ENCODE data around the gene COL26A1.
"Not testable (repeated sequence)": the region's sequence is repeated elsewhere in the genome, so short reads cannot be mapped to it uniquely, and the experiment has no call there.

Gene COL26A1

DNA sequence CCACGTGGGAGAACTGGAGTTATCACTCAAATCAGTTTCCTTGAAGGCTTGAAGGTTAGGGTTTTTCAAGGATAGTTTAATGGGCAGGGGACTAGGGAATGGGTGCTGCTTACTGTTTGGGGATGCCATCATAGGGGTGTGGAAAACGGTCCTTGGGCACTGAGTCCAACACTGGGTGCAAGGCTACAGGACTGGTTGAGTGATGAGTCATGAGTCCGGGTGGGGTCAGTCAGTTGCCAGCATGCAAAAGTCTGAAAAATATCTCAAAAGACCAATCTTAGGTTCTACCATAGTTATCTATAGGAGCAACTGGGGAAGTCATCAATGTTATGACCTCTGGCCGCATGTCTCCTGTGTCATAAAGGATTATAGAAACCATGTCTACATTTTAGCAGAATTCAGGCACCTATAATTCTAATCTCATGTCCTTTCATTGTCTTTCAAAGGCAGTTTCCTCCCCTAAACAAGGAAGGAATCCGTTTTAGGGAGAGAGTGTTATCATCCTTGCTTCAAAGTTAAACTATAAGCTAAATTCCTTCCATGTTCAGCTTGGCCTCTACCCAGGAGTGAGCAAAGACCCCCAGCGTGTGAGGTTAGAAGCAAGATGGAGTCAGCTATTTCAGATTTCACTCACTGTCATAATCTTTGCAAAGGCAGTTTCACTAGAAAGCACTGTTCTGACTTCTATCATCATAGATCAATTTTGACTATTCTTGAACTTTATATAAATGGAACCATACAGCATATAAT lies 94.5 kb downstream of the COL26A1 start:
- no peak for DNase-seq

DNA sequence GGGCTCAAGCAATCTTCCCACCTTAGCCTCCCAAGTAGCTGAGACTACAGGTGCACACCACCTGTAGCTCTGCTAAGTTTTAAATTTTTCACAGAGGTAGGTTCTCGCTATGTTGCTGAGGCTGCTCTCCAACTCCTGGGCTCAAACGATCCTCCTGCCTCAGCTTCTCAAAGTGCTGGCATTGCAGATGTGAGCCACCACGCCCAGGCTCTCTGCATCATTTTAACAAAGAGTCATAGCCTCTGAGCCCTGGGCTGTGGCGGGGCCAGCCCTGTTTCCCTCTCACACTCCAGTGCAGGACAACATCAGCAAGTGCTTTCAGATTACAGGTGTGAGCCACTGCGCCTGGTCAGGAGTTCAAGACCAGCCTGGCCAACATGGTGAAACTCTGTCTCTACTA lies 102.5 kb downstream of the COL26A1 start:
- DNase-seq, result no peak

DNA sequence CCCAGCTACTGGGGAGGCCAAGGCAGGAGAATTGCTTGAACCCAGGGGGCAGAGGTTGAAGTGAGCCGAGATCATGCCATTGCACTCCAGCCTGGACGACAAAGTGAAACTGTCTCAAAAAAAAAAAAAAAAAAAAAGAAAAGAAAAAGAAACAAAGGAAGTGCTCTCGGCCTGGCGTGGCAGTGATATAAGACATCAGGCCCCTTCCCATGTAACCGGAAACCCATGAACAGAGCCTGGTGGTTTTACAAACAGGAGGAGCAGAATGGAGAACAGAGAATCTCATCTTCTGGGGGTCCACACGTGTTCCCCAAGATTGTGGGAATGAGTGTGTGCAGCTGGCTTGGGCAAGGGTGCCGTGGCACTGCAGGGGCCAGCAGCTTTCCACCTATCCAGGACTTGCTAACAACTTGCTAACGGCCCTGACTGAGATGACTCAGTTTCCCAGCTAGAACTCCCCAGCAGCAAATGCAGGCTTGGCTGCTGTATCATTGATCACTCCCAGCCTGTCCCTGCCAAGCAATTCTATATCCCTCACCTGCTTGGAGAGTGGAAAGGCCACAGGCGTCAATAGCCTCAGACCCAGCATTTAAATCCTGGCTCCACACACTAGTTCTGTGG lies 103.0 kb downstream of the COL26A1 start:
- DNase-seq, result no peak

DNA sequence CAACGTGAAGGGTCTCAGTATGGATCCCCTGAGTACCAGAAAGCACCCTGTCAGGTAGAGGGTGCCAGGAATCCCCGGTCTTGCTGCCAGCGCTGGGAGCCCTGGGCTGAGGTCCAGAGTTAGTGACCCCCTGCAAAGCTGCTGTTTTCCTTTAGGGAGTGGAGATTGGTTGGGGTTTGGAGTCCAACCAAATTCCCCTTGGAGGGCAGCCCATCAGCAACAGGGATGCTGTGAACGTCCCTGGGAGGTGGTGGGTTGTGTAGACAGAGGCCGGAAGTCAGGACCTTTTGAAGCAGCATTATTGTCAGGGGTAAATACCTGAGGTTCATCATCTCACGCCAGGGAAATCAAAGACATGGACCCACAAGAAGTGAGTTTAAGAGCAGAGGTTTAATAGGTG lies 104.2 kb downstream of the COL26A1 start:
- DNase-seq, result no peak

DNA sequence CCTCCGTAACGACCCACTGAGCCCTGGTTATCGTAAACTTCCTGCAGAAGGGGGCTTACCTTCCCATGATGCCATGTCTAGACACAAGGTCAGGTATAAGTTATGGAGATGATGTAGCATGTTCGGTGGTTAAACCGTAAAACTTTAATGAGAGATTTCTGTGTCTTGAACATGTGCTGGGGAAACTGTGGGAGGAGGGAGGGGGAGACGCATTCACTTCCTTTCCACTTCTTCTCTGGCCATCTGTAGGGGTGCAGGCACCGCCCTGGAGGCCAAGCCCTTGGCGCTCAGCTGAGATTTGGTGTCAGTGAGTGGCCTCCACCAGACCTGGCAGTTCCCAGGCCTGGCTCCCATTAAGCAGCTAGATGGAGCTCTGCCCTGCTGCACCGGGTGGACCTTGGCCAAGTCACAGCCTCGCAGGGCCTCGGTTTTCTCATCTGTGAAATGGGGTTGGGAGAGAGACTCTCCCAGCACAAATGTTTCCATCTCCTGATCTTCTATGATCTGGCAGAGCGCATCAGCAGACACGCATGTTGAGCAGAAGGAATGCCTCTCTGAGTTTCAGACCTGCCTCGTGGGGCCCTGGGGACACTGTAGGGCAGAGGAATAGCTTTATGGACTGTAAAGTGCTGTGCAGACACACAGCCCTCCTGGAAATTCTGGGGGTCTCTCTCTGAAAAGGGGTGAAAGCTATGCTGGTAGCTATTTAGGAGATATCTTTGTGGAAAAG lies 106.0 kb downstream of the COL26A1 start:
- DNase-seq, result no peak

DNA sequence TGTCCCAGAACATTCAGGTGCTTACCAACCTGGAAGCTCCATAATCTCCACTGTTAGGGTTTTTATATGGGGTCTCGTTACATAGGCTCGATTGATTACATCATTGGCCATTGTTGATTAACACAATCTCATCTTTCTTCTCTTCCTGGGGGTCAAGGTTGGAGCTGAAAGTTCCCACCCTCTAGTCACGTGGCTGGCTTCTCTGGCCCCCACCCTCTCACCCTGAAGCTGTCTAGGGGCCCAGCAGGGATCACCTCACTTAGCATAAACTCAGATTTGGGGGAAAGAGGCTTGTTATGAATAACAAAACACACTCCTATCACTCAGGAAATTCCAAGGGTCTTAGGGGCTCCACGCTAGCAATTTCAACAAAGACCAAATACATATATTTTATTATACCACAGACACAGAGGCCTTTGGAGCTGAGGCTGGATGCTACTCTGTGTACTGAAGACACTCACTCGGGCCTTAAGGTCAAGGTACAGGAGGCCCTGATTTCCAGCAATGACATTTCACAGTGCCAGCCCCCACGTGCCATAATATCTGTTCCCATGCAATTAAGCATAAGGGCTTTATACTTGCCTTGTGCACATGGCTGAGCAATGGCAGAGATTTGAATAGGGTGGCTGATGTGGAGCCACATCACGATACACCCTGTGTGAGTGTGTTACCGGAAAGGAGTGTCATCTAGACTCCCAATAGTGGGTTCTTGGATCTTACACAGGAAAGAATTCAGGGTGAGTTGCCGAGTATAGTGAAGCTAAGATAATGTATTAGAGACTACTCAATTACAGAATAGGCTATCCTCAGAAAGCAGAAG lies 108.2 kb downstream of the COL26A1 start:
- no peak for DNase-seq

DNA sequence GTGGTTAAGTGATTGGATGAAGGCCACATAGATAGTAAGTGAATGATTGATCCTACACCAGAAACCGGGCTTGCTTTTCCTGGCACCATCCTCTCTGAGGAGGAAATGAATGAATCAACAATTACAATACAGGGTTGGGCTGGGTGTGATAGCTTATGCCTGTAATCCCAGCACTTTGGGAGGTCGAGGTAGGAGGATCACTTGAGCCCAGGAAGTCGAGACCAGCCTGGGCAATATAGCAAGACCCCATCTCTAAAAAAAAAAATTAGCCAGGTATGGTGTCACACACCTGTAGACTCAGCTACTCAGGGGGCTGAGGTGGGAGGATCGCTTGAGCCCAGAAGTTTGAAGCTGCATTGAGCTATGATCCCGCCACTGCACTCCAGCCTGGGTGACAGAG lies 111.5 kb downstream of the COL26A1 start:
- no peak for DNase-seq

DNA sequence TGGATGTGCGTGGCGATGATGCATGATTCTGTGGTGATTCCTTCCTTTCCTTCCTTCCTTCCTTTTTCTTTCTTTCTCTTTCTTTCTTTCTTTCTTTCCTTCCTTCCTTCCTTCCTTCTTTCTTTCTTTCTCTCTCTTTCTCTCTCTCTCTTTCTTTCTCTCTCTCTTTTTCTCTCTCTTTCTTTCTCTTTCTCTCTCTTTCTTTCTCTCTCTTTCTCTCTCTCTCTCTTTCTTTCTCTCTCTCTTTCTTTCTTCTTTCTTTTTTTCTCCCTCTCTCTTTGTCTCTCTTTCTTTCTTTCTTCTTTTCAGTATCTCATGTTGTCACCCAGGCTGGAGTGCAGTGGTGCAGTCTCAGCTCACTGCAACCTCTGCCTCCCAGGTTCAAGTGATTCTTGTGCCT lies 113.0 kb downstream of the COL26A1 start:
- not testable (repeated sequence) for DNase-seq

DNA sequence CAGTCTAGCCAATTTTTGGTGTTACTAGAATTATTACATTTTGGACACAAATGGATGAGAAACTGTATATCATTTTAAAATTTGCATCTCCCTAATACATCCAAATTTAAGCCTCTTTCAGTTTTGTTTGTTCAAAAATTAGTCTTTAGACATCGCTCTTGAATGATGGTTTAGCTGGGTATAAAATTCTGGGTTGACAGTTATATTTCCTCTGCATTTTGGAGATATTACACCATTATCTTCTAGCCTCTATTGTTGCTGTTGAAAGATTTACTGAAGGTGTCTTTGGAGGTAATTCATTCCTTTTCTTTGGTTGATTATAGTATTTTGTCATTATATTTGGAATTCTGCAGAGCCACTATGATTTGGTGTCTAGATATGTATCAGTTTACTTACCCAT lies 116.5 kb downstream of the COL26A1 start:
- DNase-seq, result no peak

DNA sequence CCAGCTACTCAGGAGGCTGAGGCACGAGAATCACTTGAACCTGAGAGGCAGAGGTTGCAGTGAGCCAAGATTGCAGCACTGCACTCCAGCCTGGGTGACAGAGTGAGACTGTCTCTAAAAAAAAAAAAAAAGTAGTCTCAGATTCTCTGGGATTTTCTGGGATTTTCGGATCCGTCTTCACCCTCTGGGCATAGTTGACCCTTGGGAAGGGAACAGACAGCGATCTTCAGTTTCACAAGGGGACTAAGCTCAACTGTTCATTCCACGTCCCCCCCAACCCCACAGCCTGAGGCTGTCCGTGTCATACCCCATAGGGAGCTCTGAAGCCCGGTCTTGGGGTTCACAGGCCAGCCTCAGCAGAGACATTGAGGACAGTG lies 123.4 kb downstream of the COL26A1 start:
- not testable (repeated sequence) for DNase-seq

DNA sequence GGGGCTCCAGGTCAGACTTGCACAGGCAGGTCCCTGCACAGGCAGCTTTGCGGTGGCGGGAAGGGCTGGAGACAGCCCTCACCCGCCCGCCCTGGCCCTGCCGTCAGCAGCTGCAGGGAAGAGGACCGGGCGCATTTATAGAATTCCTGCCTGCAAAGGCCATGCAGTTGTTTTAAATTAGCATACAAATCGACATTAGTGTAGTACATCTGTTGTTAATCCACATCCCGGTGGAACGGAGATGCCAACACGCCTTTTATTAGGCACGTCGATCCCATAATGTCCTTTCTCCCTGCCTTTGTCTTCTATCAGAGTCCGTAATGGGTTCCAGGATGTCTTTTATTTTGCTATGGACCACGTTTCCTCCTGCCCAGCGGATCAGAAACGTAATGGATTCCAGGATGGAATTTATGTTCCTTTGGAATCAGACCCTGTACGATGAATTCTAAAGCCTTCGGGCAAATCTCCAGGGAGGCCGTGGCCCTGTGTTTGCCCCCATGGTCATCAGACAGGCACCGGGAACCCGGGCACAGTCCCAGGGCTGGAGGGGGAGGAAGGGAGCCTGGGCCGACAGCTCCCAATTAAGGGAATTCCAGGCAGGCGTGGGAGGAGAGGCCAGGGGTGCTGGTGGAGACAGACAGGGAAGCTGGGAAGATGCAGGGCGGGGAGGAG lies 123.9 kb downstream of the COL26A1 start:
- no peak for DNase-seq

DNA sequence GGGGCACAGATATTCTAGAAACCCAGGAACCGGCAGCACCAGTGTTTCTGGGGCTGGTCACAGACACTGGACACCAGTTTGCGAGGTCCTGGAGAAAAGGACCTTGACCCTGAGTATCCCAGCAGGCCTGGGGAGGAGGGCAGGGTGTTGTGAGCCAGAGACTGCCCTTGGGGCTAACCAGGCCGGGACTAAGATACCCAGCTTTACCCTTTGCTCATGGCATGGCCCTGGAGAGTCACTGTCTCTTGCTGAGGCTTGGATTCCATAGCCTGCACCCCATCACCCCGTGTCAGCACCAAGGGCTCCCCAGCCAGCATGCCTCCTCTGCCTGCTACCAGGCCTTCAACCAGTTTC lies 124.4 kb downstream of the COL26A1 start:
- DNase-seq, result no peak

DNA sequence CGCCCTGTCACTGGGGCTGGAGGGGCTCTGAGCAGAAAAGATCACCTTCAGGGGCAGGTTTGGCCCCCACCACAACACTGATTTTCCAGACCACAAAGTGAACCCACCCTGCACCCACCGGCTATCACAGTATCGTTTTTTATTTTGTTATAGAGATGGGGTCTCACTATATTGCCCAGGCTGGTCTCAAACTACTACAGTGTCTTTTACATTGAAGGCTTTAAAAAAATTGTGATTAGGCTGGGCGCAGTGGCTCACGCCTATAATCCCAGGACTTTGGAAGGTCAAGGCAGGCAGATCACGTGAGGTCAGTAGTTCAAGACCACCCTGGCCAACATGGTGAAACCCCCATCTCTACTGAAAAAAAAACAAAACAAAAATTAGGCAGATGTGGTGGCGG lies 125.1 kb downstream of the COL26A1 start:
- no peak for DNase-seq

DNA sequence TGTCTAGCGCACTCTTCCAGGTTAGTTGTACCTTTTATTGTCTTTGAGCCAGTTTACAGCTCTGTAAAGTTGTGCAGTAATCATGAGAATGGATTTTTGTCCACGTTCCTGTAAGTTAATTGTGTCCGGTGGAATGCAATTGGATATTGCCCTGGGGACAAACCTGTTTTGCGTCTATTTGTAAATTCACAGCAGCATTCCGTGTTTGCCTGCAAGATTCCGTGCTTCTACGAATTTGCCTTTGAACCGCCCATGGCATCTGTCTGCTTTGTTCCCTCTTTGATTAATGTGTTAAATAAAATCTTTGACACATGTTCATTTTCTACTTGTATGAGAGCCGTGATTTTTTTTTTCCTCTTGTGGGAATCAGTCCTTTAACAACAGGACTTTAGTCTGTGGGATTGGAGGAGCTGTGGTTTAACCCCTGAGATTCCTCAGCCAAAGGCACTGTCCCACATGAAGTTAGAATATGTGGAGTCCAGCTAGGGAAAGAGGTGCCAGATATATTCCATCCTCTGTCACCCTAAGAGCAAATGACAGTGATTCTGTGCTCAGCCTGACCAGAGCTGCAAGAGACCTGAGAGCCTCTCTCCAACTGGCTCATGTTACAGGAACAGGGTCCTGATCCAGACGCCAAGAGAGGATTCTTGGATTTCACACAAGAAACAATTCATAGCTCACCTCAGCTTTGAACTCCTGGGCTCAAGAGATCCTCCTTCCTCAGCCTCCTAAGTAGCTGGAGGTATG lies 126.3 kb downstream of the COL26A1 start:
- no peak for DNase-seq

DNA sequence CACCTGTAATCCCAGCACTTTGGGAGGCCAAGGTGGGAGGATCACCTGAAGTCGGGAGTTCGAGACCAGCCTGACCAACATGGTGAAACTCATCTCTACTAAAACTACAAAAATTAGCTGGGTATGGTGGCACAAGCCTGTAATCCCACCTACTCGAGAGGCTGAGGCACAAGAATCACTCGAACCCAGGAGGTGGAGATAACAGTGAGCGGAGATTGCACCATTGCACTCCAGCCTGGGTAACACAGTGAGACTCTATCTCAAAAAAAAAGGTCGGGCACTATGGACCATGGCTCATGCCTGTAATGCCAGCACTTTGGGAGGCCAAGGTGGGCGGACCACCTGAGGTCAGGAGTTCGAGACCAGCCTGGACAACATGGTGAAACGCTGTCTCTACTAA lies 127.8 kb downstream of the COL26A1 start:
- DNase-seq, result not testable (repeated sequence)

DNA sequence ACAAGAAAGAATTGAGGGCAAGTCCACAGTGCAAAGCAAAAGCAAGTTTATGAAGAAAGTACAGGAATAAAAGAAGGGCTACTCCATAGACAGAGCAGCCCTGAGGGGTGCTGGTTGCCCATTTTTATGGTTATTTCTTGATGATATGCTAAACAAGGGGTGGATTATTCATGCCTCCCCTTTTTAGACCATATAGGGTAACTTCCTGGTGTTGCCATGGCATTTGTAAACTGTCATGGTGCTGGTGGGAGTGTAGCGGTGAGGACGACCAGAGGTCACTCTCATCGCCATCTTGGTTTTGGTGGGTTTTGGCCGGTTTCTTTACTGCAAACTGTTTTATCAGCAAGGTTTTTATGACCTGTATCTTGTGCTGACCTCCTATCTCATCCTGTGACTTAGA lies 128.8 kb downstream of the COL26A1 start:
- DNase-seq, result not testable (repeated sequence)

DNA sequence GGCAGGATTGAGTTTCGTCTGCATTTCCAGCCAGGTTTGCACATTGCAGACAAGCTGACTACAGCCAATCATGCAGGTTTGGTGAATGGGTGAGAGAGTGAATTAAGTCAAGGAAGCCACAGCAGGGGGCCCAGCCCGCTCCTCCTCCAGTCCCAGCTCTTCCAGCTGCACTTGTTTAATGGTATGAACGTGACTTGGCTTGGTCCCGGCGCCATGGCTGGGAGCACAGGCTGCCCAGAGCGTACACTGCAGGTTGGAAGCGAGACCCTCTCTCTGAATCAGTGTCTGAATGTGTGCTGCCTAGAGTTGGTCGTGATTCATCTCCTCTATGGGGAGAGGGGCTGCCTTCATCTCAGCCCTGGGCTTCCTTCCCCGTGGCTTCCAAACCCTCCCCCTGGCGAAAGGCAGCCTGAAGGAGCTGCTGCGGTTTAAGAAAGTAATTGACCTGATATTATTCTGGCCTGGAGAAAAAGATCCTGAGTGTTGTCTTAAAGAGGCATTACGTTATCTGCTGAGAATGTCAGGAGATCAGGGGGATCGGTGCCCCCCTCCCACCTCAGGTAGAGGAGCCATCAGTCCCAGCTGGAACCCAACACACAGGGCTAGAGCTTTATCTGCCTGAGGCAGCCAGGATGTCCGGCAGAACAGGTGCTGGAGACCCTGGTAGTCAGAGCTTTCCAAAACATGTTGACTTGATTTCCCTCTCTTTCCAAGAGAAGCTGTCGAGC lies 132.1 kb downstream of the COL26A1 start:
- DNase-seq, result no peak

DNA sequence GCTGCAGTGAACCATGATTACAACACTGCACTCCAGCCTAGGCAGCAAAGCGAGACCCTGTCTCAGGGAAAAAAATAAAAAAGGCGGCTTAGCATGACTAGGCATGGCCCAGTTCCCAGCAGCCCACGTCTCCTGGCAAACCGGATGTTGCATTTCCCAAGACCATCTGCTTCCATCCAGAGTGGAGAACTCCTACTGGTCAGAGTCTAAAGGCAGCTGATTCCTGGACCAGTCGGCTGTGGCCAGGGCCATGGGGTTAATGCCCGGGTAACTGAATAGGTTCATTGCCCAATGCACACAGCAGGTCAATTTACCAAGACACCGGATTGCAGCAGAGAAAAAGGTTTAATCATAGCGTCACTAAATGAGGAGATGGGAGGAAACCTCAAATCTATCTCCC lies 133.3 kb downstream of the COL26A1 start:
- DNase-seq, result no peak

DNA sequence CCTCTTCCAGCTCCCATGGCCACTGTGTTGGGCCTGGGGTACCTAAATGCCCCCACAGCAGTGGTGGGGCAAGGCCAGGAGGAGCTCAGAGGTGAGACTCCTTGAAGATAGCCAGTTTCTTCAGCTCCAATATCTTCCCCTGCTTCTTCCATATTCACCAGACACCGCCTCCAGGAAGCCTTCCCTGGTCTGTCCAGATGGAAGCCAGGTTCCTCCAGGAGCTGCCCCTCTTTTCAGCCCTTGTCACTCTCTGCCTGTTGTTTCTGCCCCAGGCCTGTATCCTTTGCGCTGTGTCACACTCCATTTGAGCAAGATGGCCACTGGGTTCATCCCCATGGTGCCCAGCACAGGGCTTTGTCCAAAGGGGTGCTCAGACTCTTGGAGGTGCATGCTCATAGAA lies 138.7 kb downstream of the COL26A1 start:
- no peak for DNase-seq

DNA sequence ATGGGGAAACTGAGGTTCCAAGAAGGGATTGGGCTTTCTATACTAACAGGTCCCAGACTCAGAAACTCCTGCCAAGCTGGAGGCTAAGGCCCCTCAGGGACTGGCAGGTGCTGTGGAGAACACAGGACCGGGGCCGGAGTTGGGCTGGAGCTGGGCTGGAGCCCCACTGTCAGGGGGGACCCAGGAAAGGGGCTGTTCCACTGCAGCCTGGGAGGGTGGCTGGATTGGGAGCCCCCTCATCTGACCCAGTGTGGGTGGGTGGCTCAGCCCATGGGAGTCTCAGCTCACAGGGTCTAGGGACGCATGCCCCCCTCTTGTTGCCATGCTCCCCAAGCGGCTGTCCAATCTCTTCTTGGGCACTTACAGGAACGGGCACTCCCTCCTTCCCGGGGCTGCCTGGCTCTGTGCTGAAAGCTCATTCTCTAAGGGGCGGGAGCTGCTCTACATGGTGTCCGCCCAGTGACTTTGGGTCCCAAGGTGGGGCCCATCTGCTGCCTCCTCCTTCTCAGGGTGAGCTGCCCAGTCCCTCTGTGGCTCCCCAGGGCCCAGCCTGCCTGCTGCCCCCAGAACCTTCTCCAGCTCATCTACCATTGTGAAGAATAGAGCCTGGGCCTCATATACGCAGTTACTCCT lies 139.9 kb downstream of the COL26A1 start:
- no peak for DNase-seq

DNA sequence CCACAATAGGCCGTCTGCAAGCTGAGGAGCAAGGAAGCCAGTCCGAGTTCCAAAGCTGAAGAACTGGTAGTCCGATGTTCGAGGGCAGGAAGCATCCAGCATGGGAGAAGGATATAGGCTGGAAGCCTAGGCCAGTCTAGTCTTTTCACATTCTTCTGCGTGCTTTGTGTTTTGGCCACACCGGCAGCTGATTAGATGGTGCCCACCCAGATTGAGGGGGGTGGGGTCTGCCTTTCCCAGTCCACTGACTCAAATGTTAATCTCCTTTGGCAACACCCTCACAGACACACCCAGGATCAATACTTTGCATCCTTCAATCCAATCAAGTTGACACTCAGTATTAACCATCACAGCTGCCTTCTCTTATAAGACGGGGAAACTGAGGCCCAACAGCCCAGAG lies 142.8 kb downstream of the COL26A1 start:
- DNase-seq, result not testable (repeated sequence)

Data from NCI-H1436 treated with DMSO at 0.1 percent for 48 hours (cell line).